Kidney (tissue), 14 donors: ENCODE measurements around the gene RRAD. TPM values are rescaled to one million over a fixed set of nuclear protein-coding genes. Genes with fewer than 3 reads are reported as not detected.

Experiments
- DNase-seq, 5 donors: peaks; one replicate each; pipeline ENCODE4 v3.0.0-alpha.2; 2013 to 2020
- FAIRE-seq: peaks from 2 replicates; lab custom pipeline; 2012; peaks lifted over from hg19 to GRCh38; lab: Jason Lieb, UNC
- H3K27ac ChIP-seq, 2 donors: one replicate each; pipeline ENCODE4 v1.7.0; 2013; ENCODE audit warnings: low read depth in 2 of 2, low read length in 2 of 2, inconsistent platforms in 1 of 2
- H3K27me3 ChIP-seq: one replicate; pipeline ENCODE4 v1.7.1; 2013; ENCODE audit warnings: low read length, inconsistent platforms; ENCODE audit not compliant: control insufficient read depth, insufficient read depth
- H3K36me3 ChIP-seq, 3 donors: one replicate each; pipeline versions ENCODE4 v1.7.0 to v1.7.1; 2013; ENCODE audit warnings: low read length in 3 of 3, control low read depth in 1 of 3, inconsistent platforms in 1 of 3; ENCODE audit not compliant: insufficient read depth in 3 of 3, control insufficient read depth in 2 of 3
- H3K4me1 ChIP-seq, 3 donors: one replicate each; pipeline versions ENCODE4 v1.7.0 to v1.7.1; 2013; ENCODE audit warnings: low read length in 3 of 3, inconsistent platforms in 1 of 3, low read depth in 1 of 3; ENCODE audit not compliant: control insufficient read depth in 2 of 3, insufficient read depth in 2 of 3
- H3K4me3 ChIP-seq, 3 donors: one replicate each; pipeline versions ENCODE4 v1.7.0 to v1.8.1; 2013; ENCODE audit warnings: low read length in 3 of 3, control low read depth in 1 of 3, inconsistent platforms in 1 of 3
- H3K9ac ChIP-seq, 3 donors: one replicate each; pipeline versions ENCODE4 v1.7.0 to v1.7.1; 2013; ENCODE audit warnings: low read length in 3 of 3, control low read depth in 1 of 3, inconsistent platforms in 1 of 3
- H3K9me3 ChIP-seq, 3 donors: one replicate each; pipeline versions ENCODE4 v1.7.0 to v1.7.1; 2013; ENCODE audit warnings: low read length in 3 of 3, control low read depth in 1 of 3, inconsistent platforms in 1 of 3; ENCODE audit not compliant: control insufficient read depth in 2 of 3, insufficient read depth in 1 of 3
- intact Hi-C: fragments of 100-400 bp; cut with DNase I; formaldehyde crosslinking; loops from one replicate; pipeline ENCODE4 v1.11.1; 2022
- polyA plus RNA-seq: library from polyadenylated mRNA; stranded (reverse); fragments of 350-450 nt; fragmentation: Illumina TruSeq; extraction: RNeasy Lipid Tissue Mini Kit (QIAGEN cat#74804); gene quantifications from one replicate; pipeline ENCODE4 v1.2.3, GENCODE V29; 2014; ENCODE audit warnings: low read depth, low replicate concordance; ENCODE audit not compliant: insufficient read depth
- total RNA-seq: library from RNA; stranded (reverse); fragmentation: NEBNext Ultra II Directional; extraction: Animal tissue kit (Norgen Biotek cat#: 25700); gene quantifications from one replicate; pipeline ENCODE4 v1.2.1, GENCODE V29; 2021
- TF ChIP-seq, protein P1 (sequence below): IDR thresholded peaks from 3 replicates; pipeline ENCODE4 v1.5.1; 2012; ENCODE audit warnings: mild to moderate bottlenecking, moderate library complexity, borderline replicate concordance; ENCODE audit not compliant: insufficient read depth; ENCODE audit errors: extremely low read depth
- donor health status: control.
- donor health status: control.
- donor health status: control.
- donor health status: control.
- donor health status: control.
- donor health status: DM: yes; HTN: yes; CAD: no.
- donor health status: Normal renal cell carcinoma (clear cell type).

Gene RRAD
- total and polyA plus RNA-seq, 2 donors from 2014 or later, result 14.3 to 90.9 TPM

GRCh38 chr16:66900721-66901441, 24.5 kb downstream of the RRAD start:
- Histone ChIP-seq H3K4me1 (peaks cover 0 to 48% (median 23%) of the 10 kb centered on the region in 3 donors), H3K9me3 (no peaks in the 10 kb centered on the region), H3K4me3 (no peak overlapping the region), H3K9ac (peak overlapping the region in 2 of 3 donors; percentile 5 to 78), H3K27ac (peak overlapping the region; percentile 92 to 94), H3K27me3 (no peaks in the 10 kb centered on the region), H3K36me3 (no peaks in the 10 kb centered on the region)
- intact Hi-C loops, result no loop called here
- TF ChIP-seq, protein P1, sequence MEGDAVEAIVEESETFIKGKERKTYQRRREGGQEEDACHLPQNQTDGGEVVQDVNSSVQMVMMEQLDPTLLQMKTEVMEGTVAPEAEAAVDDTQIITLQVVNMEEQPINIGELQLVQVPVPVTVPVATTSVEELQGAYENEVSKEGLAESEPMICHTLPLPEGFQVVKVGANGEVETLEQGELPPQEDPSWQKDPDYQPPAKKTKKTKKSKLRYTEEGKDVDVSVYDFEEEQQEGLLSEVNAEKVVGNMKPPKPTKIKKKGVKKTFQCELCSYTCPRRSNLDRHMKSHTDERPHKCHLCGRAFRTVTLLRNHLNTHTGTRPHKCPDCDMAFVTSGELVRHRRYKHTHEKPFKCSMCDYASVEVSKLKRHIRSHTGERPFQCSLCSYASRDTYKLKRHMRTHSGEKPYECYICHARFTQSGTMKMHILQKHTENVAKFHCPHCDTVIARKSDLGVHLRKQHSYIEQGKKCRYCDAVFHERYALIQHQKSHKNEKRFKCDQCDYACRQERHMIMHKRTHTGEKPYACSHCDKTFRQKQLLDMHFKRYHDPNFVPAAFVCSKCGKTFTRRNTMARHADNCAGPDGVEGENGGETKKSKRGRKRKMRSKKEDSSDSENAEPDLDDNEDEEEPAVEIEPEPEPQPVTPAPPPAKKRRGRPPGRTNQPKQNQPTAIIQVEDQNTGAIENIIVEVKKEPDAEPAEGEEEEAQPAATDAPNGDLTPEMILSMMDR, result no peak
- DNase-seq, result peak in 2 of 5 donors; percentile 68 to 91
- no peak for FAIRE-seq

DNA sequence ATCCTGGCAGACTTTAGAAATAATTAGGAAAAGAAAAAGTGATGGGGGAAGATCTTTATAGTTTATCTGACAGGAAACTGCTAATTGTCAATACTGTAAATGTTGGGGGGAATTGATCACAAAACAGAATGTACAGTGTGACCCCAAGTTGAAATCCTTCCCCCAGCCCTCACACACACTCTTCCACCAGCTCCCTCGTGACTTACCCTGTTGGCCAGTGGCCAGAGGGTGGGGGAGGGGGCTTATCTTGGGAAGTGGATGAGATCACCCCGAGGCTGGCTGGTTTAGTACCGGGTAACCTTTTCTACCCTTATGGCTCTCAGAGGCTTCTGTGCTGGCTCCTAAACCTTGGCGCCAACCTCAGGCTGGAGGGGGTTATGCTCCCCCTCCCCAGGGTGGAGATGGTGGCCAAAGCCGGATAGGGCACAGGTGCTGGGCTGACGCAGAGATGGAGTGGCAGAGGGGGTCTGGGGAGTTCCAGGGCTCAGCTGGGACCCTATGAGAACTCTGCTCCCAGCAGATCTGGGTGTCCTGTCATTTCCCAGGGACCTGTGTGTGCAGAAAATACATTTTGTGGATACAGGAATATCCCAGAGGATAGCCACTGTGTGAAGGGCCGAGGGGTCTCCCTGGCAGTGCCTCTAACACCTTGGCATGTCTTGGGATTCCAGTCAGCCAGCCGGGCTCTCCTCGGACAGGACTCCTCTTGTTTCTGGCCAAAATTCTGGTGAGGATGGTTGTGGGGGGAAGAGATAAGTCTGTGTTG, 25.2 kb downstream of the RRAD start:
- FAIRE-seq (no peak), DNase-seq (peak; percentile 85 to 95 (median 90))
- TF ChIP-seq, protein P1, result no peak
- intact Hi-C loops, result no loop called here
- Histone ChIP-seq H3K4me3 (no peak overlapping the region), H3K36me3 (no peaks in the 10 kb centered on the region), H3K9ac (peak overlapping the region in 2 of 3 donors; percentile 27 to 78), H3K4me1 (peaks cover 0 to 44% (median 23%) of the 10 kb centered on the region in 3 donors), H3K27ac (peak overlapping the region; percentile 92 to 94), H3K27me3 (no peaks in the 10 kb centered on the region), H3K9me3 (no peaks in the 10 kb centered on the region)

- Histone ChIP-seq H3K27ac (peak overlapping the region; percentile 92 to 94), H3K27me3 (no peaks in the 10 kb centered on the region), H3K9ac (peak overlapping the region in 2 of 3 donors; percentile 27 to 78), H3K4me1 (peaks cover 0 to 44% (median 23%) of the 10 kb centered on the region in 3 donors), H3K4me3 (no peak overlapping the region), H3K36me3 (no peaks in the 10 kb centered on the region), H3K9me3 (no peaks in the 10 kb centered on the region)
- TF ChIP-seq, protein P1, result no peak
- intact Hi-C loops, result no loop called here
- FAIRE-seq (no peak), DNase-seq (peak in 1 of 5 donors; percentile 71)
These were observed 25.9 kb downstream of the RRAD start for GRCh38 chr16:66899310-66899944.
